GM23338 (cell line): ENCODE measurements around the gene ETV6. TPM values are rescaled to one million over a fixed set of nuclear protein-coding genes. Genes with fewer than 3 reads are reported as not detected.

ENCODE experiments used
- ATAC-seq: fragments of 200-7000 bp; cut with Tn5 transposase; 3 replicates; pipeline ENCODE4 v1.9.1; 2020
- DNase-seq: peaks from one replicate; pipeline ENCODE4 v3.0.0-alpha.2; 2015; ENCODE audit warnings: low spot score
- H2AFZ ChIP-seq: fragments of 200-600 bp; sonication (generic); 2 replicates; pipeline ENCODE4 v1.8.0; 2016; ENCODE audit warnings: antibody characterized with exemption, mild to moderate bottlenecking, moderate library complexity
- H3F3A ChIP-seq: fragments of 200-600 bp; sonication (generic); replicated peaks from 2 replicates; pipeline ENCODE4 v1.8.0; 2017; ENCODE audit warnings: antibody characterized with exemption, mixed run types, low read depth
- H3K27ac ChIP-seq: fragments of 200-600 bp; sonication (generic); 2 replicates; pipeline ENCODE4 v1.6.1; 2016; ENCODE audit warnings: low read depth
- H3K27me3 ChIP-seq: fragments of 200-600 bp; sonication (generic); 2 replicates; pipeline ENCODE4 v1.8.0; 2016; ENCODE audit warnings: mild to moderate bottlenecking, mixed run types, moderate library complexity; ENCODE audit not compliant: insufficient read depth
- H3K36me3 ChIP-seq: fragments of 200-600 bp; sonication (generic); 2 replicates; pipeline ENCODE4 v1.8.0; 2016; ENCODE audit warnings: mild to moderate bottlenecking; ENCODE audit not compliant: insufficient read depth
- H3K4me1 ChIP-seq: fragments of 200-600 bp; sonication (generic); 2 replicates; pipeline ENCODE4 v1.8.0; 2016; ENCODE audit warnings: mild to moderate bottlenecking, moderate library complexity; ENCODE audit not compliant: insufficient read depth
- H3K4me2 ChIP-seq: fragments of 200-600 bp; sonication (generic); 2 replicates; pipeline ENCODE4 v1.7.1; 2017; ENCODE audit warnings: mixed run types
- H3K4me3 ChIP-seq: fragments of 200-600 bp; sonication (generic); 2 replicates; pipeline ENCODE4 v1.6.1; 2016; ENCODE audit warnings: mixed run types
- H3K79me2 ChIP-seq: fragments of 200-600 bp; sonication (generic); replicated peaks from 2 replicates; pipeline ENCODE4 v1.8.0; 2017; ENCODE audit warnings: mild to moderate bottlenecking; ENCODE audit not compliant: insufficient read depth
- H3K9me2 ChIP-seq: fragments of 200-600 bp; sonication (generic); 2 replicates; pipeline ENCODE4 v1.8.0; 2017; ENCODE audit not compliant: insufficient read depth
- H4K20me1 ChIP-seq: fragments of 200-600 bp; sonication (generic); replicated peaks from 2 replicates; pipeline ENCODE4 v1.8.0; 2017; ENCODE audit warnings: mild to moderate bottlenecking; ENCODE audit not compliant: insufficient read depth
- H3K27ac Mint-ChIP-seq: 2 replicates; pipeline ENCODE4 v1.8.0; 2020; ENCODE audit warnings: inconsistent platforms, mild to moderate bottlenecking, moderate library complexity, mixed read lengths
- H3K27me3 Mint-ChIP-seq: 3 replicates; pipeline ENCODE4 v1.8.0; 2022; ENCODE audit warnings: low read depth, mild to moderate bottlenecking, moderate library complexity, mixed read lengths, inconsistent platforms; ENCODE audit not compliant: insufficient read depth, poor library complexity
- H3K36me3 Mint-ChIP-seq: 3 replicates; pipeline ENCODE4 v1.8.0; 2021; ENCODE audit warnings: low read depth, mild to moderate bottlenecking, inconsistent platforms, moderate library complexity, mixed read lengths
- H3K4me1 Mint-ChIP-seq: 3 replicates; pipeline ENCODE4 v1.8.0; 2020; ENCODE audit warnings: mild to moderate bottlenecking, inconsistent platforms, mixed read lengths
- H3K4me3 Mint-ChIP-seq: 3 replicates; pipeline ENCODE4 v1.8.0; 2021; ENCODE audit warnings: moderate library complexity, mild to moderate bottlenecking, inconsistent platforms, mixed read lengths
- H3K9me3 Mint-ChIP-seq: 3 replicates; pipeline ENCODE4 v1.8.0; 2020; ENCODE audit warnings: moderate library complexity, mild to moderate bottlenecking, inconsistent platforms, mixed read lengths
- CREB1 ChIP-seq: fragments of 250-450 bp; sonication (Bioruptor Pico); IDR thresholded peaks from 2 replicates; pipeline ENCODE4 v1.5.0; 2020; ENCODE audit warnings: low read depth, mild to moderate bottlenecking, moderate library complexity
- EZH2 ChIP-seq: fragments of 200-600 bp; sonication (generic); IDR thresholded peaks from one replicate; pipeline ENCODE4 v1.8.0; 2017; ENCODE audit warnings: antibody characterized with exemption, mild to moderate bottlenecking, low read depth; ENCODE audit not compliant: unreplicated experiment
- EZH2phosphoT487 ChIP-seq: fragments of 200-600 bp; sonication (generic); IDR thresholded peaks from one replicate; pipeline ENCODE4 v1.8.1; 2018; ENCODE audit warnings: antibody characterized with exemption; ENCODE audit not compliant: unreplicated experiment
- JUNB ChIP-seq: IDR thresholded peaks from one replicate; pipeline ENCODE4 v1.6.1; 2016; ENCODE audit warnings: antibody characterized with exemption; ENCODE audit not compliant: unreplicated experiment
- NANOG ChIP-seq: IDR thresholded peaks from 2 replicates; pipeline ENCODE4 v1.6.1; 2016; ENCODE audit warnings: antibody characterized with exemption, borderline replicate concordance
- POLR2AphosphoS5 ChIP-seq: IDR thresholded peaks from 2 replicates; pipeline ENCODE4 v1.6.1; 2016; ENCODE audit warnings: antibody characterized with exemption, low read depth
- STAT1 ChIP-seq: IDR thresholded peaks from one replicate; pipeline ENCODE4 v1.6.1; 2016; ENCODE audit warnings: antibody characterized with exemption; ENCODE audit not compliant: unreplicated experiment
- ZNF114 ChIP-seq: fragments of 250-450 bp; sonication (Bioruptor Pico); IDR thresholded peaks from 2 replicates; pipeline ENCODE4 v1.5.0; 2020; ENCODE audit warnings: mild to moderate bottlenecking, moderate library complexity
- ZNF331 ChIP-seq: fragments of 250-450 bp; sonication (Bioruptor Pico); IDR thresholded peaks from 2 replicates; pipeline ENCODE4 v1.5.0; 2020; ENCODE audit warnings: low read depth, mild to moderate bottlenecking, moderate library complexity
- polyA plus RNA-seq: library from polyadenylated mRNA; unstranded; fragments of >200 nt; fragmentation: Nextera tagmentation; extraction: Ambion mirVana; gene quantifications from 2 replicates; pipeline ENCODE4 v1.2.1, GENCODE V29; 2016
- total RNA-seq: library from RNA; depleted of rRNA; stranded (reverse); fragments of >200 nt; shearing (Covaris generic); gene quantifications from 2 replicates; pipeline ENCODE4 v1.2.3, GENCODE V29; 2014
- TF ChIP-seq, protein P1 (sequence below): IDR thresholded peaks from 2 replicates; pipeline ENCODE4 v1.6.1; 2016; ENCODE audit warnings: antibody characterized with exemption
- TF ChIP-seq, protein P2 (sequence below): IDR thresholded peaks from one replicate; pipeline ENCODE4 v1.6.1; 2018; ENCODE audit warnings: antibody characterized with exemption; ENCODE audit not compliant: unreplicated experiment
- TF ChIP-seq, protein P3 (sequence below), 2 experiments: fragments of 200-600 bp in 1 of 2; sonication (generic) in 1 of 2; conservative IDR thresholded peaks; 2 replicates each; pipeline versions ENCODE4 v1.5.1 to v1.6.1; 2016 to 2017; ENCODE audit warnings: antibody characterized with exemption in 2 of 2, low read depth in 2 of 2, mild to moderate bottlenecking in 2 of 2, moderate library complexity in 1 of 2
- TF ChIP-seq, protein P4 (sequence below): fragments of 250-450 bp; sonication (Bioruptor Pico); IDR thresholded peaks from 2 replicates; pipeline ENCODE4 v1.5.0; 2020; ENCODE audit warnings: mild to moderate bottlenecking, moderate library complexity

The ETV6 gene
- total and polyA plus RNA-seq, 2 experiments from 2014 or later = 7.5 to 15.1 TPM

DNA sequence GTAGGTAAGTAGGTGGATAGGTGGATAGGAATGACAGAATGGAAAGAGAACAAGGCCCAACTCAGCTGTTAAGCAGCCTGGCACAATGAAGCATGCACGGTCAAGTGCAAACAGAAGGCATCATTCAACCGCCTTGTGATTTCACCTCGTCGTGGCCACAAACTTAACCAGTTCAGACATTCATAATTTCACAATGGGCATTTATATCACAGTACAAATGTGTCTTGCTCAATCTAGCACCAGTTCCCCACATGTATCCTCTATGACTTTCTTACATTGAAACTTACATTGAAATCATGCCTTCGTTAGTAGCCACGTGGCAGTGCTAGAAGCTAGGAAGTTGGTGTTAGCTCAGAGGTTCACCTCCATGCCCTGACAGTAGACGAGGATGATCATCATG, 207.5 kb downstream of the ETV6 start:
- peaks cover 15% of the 10 kb centered on the region for H3K36me3 Mint-ChIP-seq
- TF ChIP-seq POLR2AphosphoS5 (no peak), EZH2 (no peak), EZH2phosphoT487 (no peak), ZNF114 (CRISPR knock-in tag) (no peak), STAT1 (no peak), CREB1 (CRISPR knock-in tag) (no peak), NANOG (no peak), JUNB (no peak), ZNF331 (CRISPR knock-in tag) (no peak)
- TF ChIP-seq, protein P1, sequence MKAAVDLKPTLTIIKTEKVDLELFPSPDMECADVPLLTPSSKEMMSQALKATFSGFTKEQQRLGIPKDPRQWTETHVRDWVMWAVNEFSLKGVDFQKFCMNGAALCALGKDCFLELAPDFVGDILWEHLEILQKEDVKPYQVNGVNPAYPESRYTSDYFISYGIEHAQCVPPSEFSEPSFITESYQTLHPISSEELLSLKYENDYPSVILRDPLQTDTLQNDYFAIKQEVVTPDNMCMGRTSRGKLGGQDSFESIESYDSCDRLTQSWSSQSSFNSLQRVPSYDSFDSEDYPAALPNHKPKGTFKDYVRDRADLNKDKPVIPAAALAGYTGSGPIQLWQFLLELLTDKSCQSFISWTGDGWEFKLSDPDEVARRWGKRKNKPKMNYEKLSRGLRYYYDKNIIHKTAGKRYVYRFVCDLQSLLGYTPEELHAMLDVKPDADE = no peak
- TF ChIP-seq, protein P2, sequence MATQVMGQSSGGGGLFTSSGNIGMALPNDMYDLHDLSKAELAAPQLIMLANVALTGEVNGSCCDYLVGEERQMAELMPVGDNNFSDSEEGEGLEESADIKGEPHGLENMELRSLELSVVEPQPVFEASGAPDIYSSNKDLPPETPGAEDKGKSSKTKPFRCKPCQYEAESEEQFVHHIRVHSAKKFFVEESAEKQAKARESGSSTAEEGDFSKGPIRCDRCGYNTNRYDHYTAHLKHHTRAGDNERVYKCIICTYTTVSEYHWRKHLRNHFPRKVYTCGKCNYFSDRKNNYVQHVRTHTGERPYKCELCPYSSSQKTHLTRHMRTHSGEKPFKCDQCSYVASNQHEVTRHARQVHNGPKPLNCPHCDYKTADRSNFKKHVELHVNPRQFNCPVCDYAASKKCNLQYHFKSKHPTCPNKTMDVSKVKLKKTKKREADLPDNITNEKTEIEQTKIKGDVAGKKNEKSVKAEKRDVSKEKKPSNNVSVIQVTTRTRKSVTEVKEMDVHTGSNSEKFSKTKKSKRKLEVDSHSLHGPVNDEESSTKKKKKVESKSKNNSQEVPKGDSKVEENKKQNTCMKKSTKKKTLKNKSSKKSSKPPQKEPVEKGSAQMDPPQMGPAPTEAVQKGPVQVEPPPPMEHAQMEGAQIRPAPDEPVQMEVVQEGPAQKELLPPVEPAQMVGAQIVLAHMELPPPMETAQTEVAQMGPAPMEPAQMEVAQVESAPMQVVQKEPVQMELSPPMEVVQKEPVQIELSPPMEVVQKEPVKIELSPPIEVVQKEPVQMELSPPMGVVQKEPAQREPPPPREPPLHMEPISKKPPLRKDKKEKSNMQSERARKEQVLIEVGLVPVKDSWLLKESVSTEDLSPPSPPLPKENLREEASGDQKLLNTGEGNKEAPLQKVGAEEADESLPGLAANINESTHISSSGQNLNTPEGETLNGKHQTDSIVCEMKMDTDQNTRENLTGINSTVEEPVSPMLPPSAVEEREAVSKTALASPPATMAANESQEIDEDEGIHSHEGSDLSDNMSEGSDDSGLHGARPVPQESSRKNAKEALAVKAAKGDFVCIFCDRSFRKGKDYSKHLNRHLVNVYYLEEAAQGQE = no peak
- TF ChIP-seq, protein P3, sequence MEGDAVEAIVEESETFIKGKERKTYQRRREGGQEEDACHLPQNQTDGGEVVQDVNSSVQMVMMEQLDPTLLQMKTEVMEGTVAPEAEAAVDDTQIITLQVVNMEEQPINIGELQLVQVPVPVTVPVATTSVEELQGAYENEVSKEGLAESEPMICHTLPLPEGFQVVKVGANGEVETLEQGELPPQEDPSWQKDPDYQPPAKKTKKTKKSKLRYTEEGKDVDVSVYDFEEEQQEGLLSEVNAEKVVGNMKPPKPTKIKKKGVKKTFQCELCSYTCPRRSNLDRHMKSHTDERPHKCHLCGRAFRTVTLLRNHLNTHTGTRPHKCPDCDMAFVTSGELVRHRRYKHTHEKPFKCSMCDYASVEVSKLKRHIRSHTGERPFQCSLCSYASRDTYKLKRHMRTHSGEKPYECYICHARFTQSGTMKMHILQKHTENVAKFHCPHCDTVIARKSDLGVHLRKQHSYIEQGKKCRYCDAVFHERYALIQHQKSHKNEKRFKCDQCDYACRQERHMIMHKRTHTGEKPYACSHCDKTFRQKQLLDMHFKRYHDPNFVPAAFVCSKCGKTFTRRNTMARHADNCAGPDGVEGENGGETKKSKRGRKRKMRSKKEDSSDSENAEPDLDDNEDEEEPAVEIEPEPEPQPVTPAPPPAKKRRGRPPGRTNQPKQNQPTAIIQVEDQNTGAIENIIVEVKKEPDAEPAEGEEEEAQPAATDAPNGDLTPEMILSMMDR (conservative IDR thresholded peaks at IDR 0.05; ENCODE audit: low read depth in 2 of 2) = no peak
- TF ChIP-seq, protein P4, sequence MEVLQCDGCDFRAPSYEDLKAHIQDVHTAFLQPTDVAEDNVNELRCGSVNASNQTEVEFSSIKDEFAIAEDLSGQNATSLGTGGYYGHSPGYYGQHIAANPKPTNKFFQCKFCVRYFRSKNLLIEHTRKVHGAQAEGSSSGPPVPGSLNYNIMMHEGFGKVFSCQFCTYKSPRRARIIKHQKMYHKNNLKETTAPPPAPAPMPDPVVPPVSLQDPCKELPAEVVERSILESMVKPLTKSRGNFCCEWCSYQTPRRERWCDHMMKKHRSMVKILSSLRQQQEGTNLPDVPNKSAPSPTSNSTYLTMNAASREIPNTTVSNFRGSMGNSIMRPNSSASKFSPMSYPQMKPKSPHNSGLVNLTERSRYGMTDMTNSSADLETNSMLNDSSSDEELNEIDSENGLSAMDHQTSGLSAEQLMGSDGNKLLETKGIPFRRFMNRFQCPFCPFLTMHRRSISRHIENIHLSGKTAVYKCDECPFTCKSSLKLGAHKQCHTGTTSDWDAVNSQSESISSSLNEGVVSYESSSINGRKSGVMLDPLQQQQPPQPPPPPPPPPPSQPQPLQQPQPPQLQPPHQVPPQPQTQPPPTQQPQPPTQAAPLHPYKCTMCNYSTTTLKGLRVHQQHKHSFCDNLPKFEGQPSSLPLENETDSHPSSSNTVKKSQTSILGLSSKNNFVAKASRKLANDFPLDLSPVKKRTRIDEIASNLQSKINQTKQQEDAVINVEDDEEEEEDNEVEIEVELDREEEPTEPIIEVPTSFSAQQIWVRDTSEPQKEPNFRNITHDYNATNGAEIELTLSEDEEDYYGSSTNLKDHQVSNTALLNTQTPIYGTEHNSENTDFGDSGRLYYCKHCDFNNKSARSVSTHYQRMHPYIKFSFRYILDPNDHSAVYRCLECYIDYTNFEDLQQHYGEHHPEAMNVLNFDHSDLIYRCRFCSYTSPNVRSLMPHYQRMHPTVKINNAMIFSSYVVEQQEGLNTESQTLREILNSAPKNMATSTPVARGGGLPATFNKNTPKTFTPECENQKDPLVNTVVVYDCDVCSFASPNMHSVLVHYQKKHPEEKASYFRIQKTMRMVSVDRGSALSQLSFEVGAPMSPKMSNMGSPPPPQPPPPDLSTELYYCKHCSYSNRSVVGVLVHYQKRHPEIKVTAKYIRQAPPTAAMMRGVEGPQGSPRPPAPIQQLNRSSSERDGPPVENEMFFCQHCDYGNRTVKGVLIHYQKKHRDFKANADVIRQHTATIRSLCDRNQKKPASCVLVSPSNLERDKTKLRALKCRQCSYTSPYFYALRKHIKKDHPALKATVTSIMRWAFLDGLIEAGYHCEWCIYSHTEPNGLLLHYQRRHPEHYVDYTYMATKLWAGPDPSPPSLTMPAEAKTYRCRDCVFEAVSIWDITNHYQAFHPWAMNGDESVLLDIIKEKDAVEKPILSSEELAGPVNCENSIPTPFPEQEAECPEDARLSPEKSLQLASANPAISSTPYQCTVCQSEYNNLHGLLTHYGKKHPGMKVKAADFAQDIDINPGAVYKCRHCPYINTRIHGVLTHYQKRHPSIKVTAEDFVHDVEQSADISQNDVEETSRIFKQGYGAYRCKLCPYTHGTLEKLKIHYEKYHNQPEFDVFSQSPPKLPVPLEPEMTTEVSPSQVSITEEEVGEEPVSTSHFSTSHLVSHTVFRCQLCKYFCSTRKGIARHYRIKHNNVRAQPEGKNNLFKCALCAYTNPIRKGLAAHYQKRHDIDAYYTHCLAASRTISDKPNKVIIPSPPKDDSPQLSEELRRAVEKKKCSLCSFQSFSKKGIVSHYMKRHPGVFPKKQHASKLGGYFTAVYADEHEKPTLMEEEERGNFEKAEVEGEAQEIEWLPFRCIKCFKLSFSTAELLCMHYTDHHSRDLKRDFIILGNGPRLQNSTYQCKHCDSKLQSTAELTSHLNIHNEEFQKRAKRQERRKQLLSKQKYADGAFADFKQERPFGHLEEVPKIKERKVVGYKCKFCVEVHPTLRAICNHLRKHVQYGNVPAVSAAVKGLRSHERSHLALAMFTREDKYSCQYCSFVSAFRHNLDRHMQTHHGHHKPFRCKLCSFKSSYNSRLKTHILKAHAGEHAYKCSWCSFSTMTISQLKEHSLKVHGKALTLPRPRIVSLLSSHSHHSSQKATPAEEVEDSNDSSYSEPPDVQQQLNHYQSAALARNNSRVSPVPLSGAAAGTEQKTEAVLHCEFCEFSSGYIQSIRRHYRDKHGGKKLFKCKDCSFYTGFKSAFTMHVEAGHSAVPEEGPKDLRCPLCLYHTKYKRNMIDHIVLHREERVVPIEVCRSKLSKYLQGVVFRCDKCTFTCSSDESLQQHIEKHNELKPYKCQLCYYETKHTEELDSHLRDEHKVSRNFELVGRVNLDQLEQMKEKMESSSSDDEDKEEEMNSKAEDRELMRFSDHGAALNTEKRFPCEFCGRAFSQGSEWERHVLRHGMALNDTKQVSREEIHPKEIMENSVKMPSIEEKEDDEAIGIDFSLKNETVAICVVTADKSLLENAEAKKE (CRISPR knock-in tag) = no peak
- peaks cover 63% of the 10 kb centered on the region for H3K4me1 Mint-ChIP-seq
- ATAC-seq (no peak), DNase-seq (no peak)
- H3K4me3 Mint-ChIP-seq = no peak overlapping the region
- Histone ChIP-seq H3K4me1 (peaks cover 44% of the 10 kb centered on the region), H3K4me2 (no peak overlapping the region), H3K27me3 (no peaks in the 10 kb centered on the region), H3K4me3 (no peak overlapping the region), H2AFZ (no peak overlapping the region), H4K20me1 (no peaks in the 10 kb centered on the region), H3K36me3 (no peaks in the 10 kb centered on the region; the same call in 1 of the 2 replicates), H3K27ac (peak overlapping the region; percentile 91; the same call in 1 of the 2 replicates), H3K9me2 (no peaks in the 10 kb centered on the region), H3F3A (0 out of 2 replicates have a peak, but pooled peaks cover 6% of the 10 kb centered on the region), H3K79me2 (no peaks in the 10 kb centered on the region)
- peak overlapping the region; percentile 95; the same call in 1 of the 2 replicates for H3K27ac Mint-ChIP-seq
- peaks cover 4% of the 10 kb centered on the region for H3K27me3 Mint-ChIP-seq
- H3K9me3 Mint-ChIP-seq = no peaks in the 10 kb centered on the region
